Fibroblast of gingiva (primary cell): ENCODE results near the gene NUAK2.
A peak's percentile ranks its signal among the peaks of the same experiment; 100 is the strongest.
"Not testable (repeated sequence)": the region's sequence is repeated elsewhere in the genome, so short reads cannot be mapped to it uniquely, and the experiment has no call there.

Source experiments
- DNase-seq: peaks from one replicate; pipeline ENCODE4 v3.0.0-alpha.2; 2011; ENCODE audit warnings: low read depth

The NUAK2 gene

GRCh38 chr1:205321162-205321958 is at the start of gene NUAK2:
Gene NUAK2, minus strand, starts transcription at chr1:205321745. Its CDS starts 117 bp downstream, at chr1:205321628.
- DNase-seq = peak; percentile 86

- no peak for DNase-seq
These were observed 49.2 kb upstream of the NUAK2 start for GRCh38 chr1:205370780-205371179.

- DNase-seq = no peak
These were observed 48.2 kb upstream of the NUAK2 start for GRCh38 chr1:205369701-205370123.

GRCh38 chr1:205368478-205368877 is 46.9 kb upstream of the NUAK2 start:
- DNase-seq = no peak

GRCh38 chr1:205365945-205366463 is 44.5 kb upstream of the NUAK2 start:
- no peak for DNase-seq

- DNase-seq = not testable (repeated sequence)
These were observed 43.5 kb upstream of the NUAK2 start for GRCh38 chr1:205365086-205365485.

GRCh38 chr1:205360891-205361290 is 39.3 kb upstream of the NUAK2 start:
- no peak for DNase-seq

- DNase-seq = no peak
These were observed 38.4 kb upstream of the NUAK2 start for GRCh38 chr1:205359771-205360565.

- no peak for DNase-seq
These were observed 37.0 kb upstream of the NUAK2 start for GRCh38 chr1:205358579-205358978.

GRCh38 chr1:205357567-205357966 is 36.0 kb upstream of the NUAK2 start:
- DNase-seq = no peak

GRCh38 chr1:205356440-205357139 is 35.0 kb upstream of the NUAK2 start, which contains the start of gene KLHDC8A:
Gene KLHDC8A, minus strand, starts transcription at chr1:205356922. Its CDS starts 13,318 bp downstream, at chr1:205343604.
- DNase-seq = no peak

- DNase-seq = no peak
These were observed 33.5 kb upstream of the NUAK2 start for GRCh38 chr1:205355075-205355453.

GRCh38 chr1:205354259-205355074 is 32.9 kb upstream of the NUAK2 start:
- DNase-seq = peak; percentile 50

GRCh38 chr1:205353612-205354011 is 32.1 kb upstream of the NUAK2 start:
- no peak for DNase-seq

GRCh38 chr1:205353191-205353590 is 31.6 kb upstream of the NUAK2 start:
- no peak for DNase-seq

GRCh38 chr1:205351984-205352713 is 30.6 kb upstream of the NUAK2 start:
- DNase-seq = no peak

- no peak for DNase-seq
These were observed 29.2 kb upstream of the NUAK2 start for GRCh38 chr1:205350691-205351141.

- DNase-seq = no peak
These were observed 28.6 kb upstream of the NUAK2 start for GRCh38 chr1:205350124-205350523.

GRCh38 chr1:205348554-205349487 is 27.3 kb upstream of the NUAK2 start:
- no peak for DNase-seq
